SK-N-SH (cell line): ENCODE results near the gene IRF2BP1. TPM values are rescaled to one million over a fixed set of nuclear protein-coding genes. Genes with fewer than 3 reads are reported as not detected.
A peak's percentile ranks its signal among the peaks of the same experiment; 100 is the strongest.

Experiments used
- CTCF ChIA-PET: fragments of 300-600, 350-600 bp; formaldehyde crosslinking; extraction: SDS; loops from one replicate; lab custom pipeline; 2021; lab: Yijun Ruan, JAX
- POLR2A ChIA-PET: fragments of 350-600 bp; sonication (Branson Sonifier 250); formaldehyde crosslinking; extraction: SDS; loops from one replicate; lab custom pipeline; 2020; ENCODE audit warnings: antibody characterized with exemption, inconsistent platforms; lab: Yijun Ruan, JAX
- DNase-seq: peaks from one replicate; pipeline ENCODE4 v3.0.0; 2012
- H2AFZ ChIP-seq: fragments of 200-600 bp; sonication (generic); 2 replicates; pipeline ENCODE4 v1.8.1; 2016; ENCODE audit warnings: antibody characterized with exemption, mild to moderate bottlenecking, low read depth
- H3F3A ChIP-seq: fragments of 200-600 bp; sonication (generic); replicated peaks from 2 replicates; pipeline ENCODE3; 2016; ENCODE audit warnings: antibody characterized with exemption, mild to moderate bottlenecking; ENCODE audit not compliant: insufficient read depth
- H3K27ac ChIP-seq, 2 experiments: fragments of 200-500 bp in 1 of 2; fragments of 200-600 bp in 1 of 2; sonication (Bioruptor generic) in 1 of 2; sonication (generic), shearing (Covaris generic) in 1 of 2; 2 replicates each; pipeline versions ENCODE4 v1.5.1 to v1.6.1; 2014 to 2016; ENCODE audit warnings: low read depth in 2 of 2, inconsistent platforms in 1 of 2, low read length in 1 of 2, mild to moderate bottlenecking in 1 of 2, mixed read lengths in 1 of 2
- H3K27me3 ChIP-seq: fragments of 200-600 bp; sonication (generic), shearing (Covaris generic); 2 replicates; pipeline ENCODE4 v1.6.1; 2016; ENCODE audit warnings: mixed run types; ENCODE audit not compliant: insufficient read depth
- H3K36me3 ChIP-seq, 2 experiments: fragments of 200-500 bp in 1 of 2; fragments of 200-600 bp in 1 of 2; sonication (Bioruptor generic) in 1 of 2; sonication (generic) in 1 of 2; replicated peaks in 1 of 2; 2 replicates each; pipeline versions ENCODE3 to v1.5.1; 2014 to 2016; ENCODE audit warnings: low read length in 1 of 2, mild to moderate bottlenecking in 1 of 2; ENCODE audit not compliant: insufficient read depth in 2 of 2, control insufficient read depth in 1 of 2
- H3K4me1 ChIP-seq, 2 experiments: fragments of 200-500 bp in 1 of 2; fragments of 200-600 bp in 1 of 2; sonication (Bioruptor generic) in 1 of 2; sonication (generic), shearing (Covaris generic) in 1 of 2; 2 replicates each; pipeline versions ENCODE4 v1.5.1 to v1.6.1; 2014 to 2016; ENCODE audit warnings: low read depth in 1 of 2, low read length in 1 of 2, mixed run types in 1 of 2; ENCODE audit not compliant: insufficient read depth in 2 of 2, control insufficient read depth in 1 of 2
- H3K4me2 ChIP-seq: fragments of 200-600 bp; sonication (generic), shearing (Covaris generic); 2 replicates; pipeline ENCODE4 v1.6.1; 2017; ENCODE audit warnings: mixed run types
- H3K4me3 ChIP-seq, 2 experiments: fragments of 200-500 bp in 1 of 2; fragments of 200-600 bp in 1 of 2; sonication (Bioruptor generic) in 1 of 2; sonication (generic), shearing (Covaris generic) in 1 of 2; 2 replicates each; pipeline versions ENCODE4 v1.5.1 to v1.8.1; 2014 to 2016; ENCODE audit warnings: low read depth in 2 of 2, inconsistent platforms in 1 of 2, low read length in 1 of 2, mild to moderate bottlenecking in 1 of 2, mixed read lengths in 1 of 2, moderate library complexity in 1 of 2
- H3K79me2 ChIP-seq: fragments of 200-600 bp; sonication (generic); 2 replicates; pipeline ENCODE4 v1.8.1; 2017; ENCODE audit warnings: mild to moderate bottlenecking; ENCODE audit not compliant: insufficient read depth
- H3K9ac ChIP-seq: fragments of 200-600 bp; sonication (generic); 2 replicates; pipeline ENCODE4 v1.6.1; 2017; ENCODE audit warnings: mixed run types
- H3K9me2 ChIP-seq: fragments of 200-600 bp; sonication (generic); 2 replicates; pipeline ENCODE4 v1.6.1; 2017; ENCODE audit warnings: mixed run types
- H3K9me3 ChIP-seq: fragments of 200-600 bp; sonication (generic); 2 replicates; pipeline ENCODE4 v1.6.1; 2017; ENCODE audit warnings: mixed run types, mild to moderate bottlenecking, moderate library complexity
- H4K20me1 ChIP-seq: fragments of 200-600 bp; sonication (generic); 2 replicates; pipeline ENCODE4 v1.6.1; 2017; ENCODE audit warnings: mild to moderate bottlenecking, mixed run types; ENCODE audit not compliant: insufficient read depth
- CTCF ChIP-seq: fragments of 200-600 bp; sonication (generic); IDR thresholded peaks from 2 replicates; pipeline ENCODE4 v1.6.1; 2017; ENCODE audit warnings: antibody characterized with exemption, mild to moderate bottlenecking, moderate library complexity
- ELF1 ChIP-seq: IDR thresholded peaks from 2 replicates; pipeline ENCODE4 v1.4.0; 2012
- EP300 ChIP-seq, 2 experiments: IDR thresholded peaks; 2 replicates each; pipeline versions ENCODE4 v1.4.0 to v1.6.1; 2012; ENCODE audit warnings: borderline replicate concordance in 1 of 2, low read depth in 1 of 2, low read length in 1 of 2
- EZH2phosphoT487 ChIP-seq: fragments of 200-600 bp; sonication (generic); IDR thresholded peaks from 2 replicates; pipeline ENCODE4 v1.6.1; 2017; ENCODE audit warnings: low read depth, mixed run types, mild to moderate bottlenecking, antibody characterized with exemption, moderate library complexity, borderline replicate concordance
- FOSL2 ChIP-seq: IDR thresholded peaks from 2 replicates; pipeline ENCODE4 v1.4.0; 2012; ENCODE audit warnings: low read depth, mild to moderate bottlenecking, moderate library complexity, borderline replicate concordance
- FOXM1 ChIP-seq: IDR thresholded peaks from 2 replicates; pipeline ENCODE4 v1.4.0; 2012; ENCODE audit warnings: low read depth, mild to moderate bottlenecking
- GABPA ChIP-seq: IDR thresholded peaks from 2 replicates; pipeline ENCODE4 v1.4.0; 2012; ENCODE audit warnings: low read depth, mild to moderate bottlenecking
- MXI1 ChIP-seq: IDR thresholded peaks from 2 replicates; pipeline ENCODE4 v1.6.1; 2012; ENCODE audit warnings: mild to moderate bottlenecking, low read depth, low read length, improper control_type of control experiment
- NFIC ChIP-seq: IDR thresholded peaks from 2 replicates; pipeline ENCODE4 v1.4.0; 2012; ENCODE audit warnings: borderline replicate concordance
- PBX3 ChIP-seq: IDR thresholded peaks from 2 replicates; pipeline ENCODE4; 2012
- POLR2AphosphoS5 ChIP-seq: IDR thresholded peaks from 2 replicates; pipeline ENCODE4 v1.6.1; 2012; ENCODE audit warnings: low read depth, low read length
- RAD21 ChIP-seq: IDR thresholded peaks from 2 replicates; pipeline ENCODE4 v1.6.1; 2012; ENCODE audit warnings: mild to moderate bottlenecking, low read length
- RCOR1 ChIP-seq: fragments of 150-350 bp; IDR thresholded peaks from 2 replicates; pipeline ENCODE4 v1.6.1; 2017; ENCODE audit warnings: antibody characterized with exemption, low read length
- RXRA ChIP-seq: IDR thresholded peaks from 2 replicates; pipeline ENCODE4 v1.4.0; 2012; ENCODE audit warnings: low read depth, mild to moderate bottlenecking, borderline replicate concordance
- SIN3A ChIP-seq: IDR thresholded peaks from 2 replicates; pipeline ENCODE4 v1.6.1; 2012; ENCODE audit warnings: low read depth, mild to moderate bottlenecking, low read length, moderate library complexity, borderline replicate concordance
- TAF1 ChIP-seq: IDR thresholded peaks from 2 replicates; pipeline ENCODE4 v1.6.1; 2012; ENCODE audit warnings: low read depth, mild to moderate bottlenecking, low read length, moderate library complexity, borderline replicate concordance
- TEAD4 ChIP-seq: IDR thresholded peaks from 2 replicates; pipeline ENCODE4 v1.4.0; 2012; ENCODE audit warnings: mild to moderate bottlenecking, borderline replicate concordance; ENCODE audit not compliant: insufficient read depth
- YY1 ChIP-seq: IDR thresholded peaks from 2 replicates; pipeline ENCODE4 v1.4.0; 2012; ENCODE audit warnings: low read depth, mild to moderate bottlenecking
- ZBTB33 ChIP-seq: IDR thresholded peaks from 2 replicates; pipeline ENCODE4 v1.4.0; 2012; ENCODE audit warnings: low read depth, borderline replicate concordance
- WGBS: methylation state at CpG from one replicate; pipeline ENCODE4 v1.1.6; 2017; ENCODE audit warnings: low lambda C conversion rate; 5-methylcytosine and 5-hydroxymethylcytosine counted together
- polyA plus RNA-seq, 3 experiments: library from polyadenylated mRNA; depleted of rRNA; stranded (reverse); fragments of >200 nt; gene quantifications; 2 replicates each; pipeline ENCODE4 v1.2.3, GENCODE V29; 2012

Gene IRF2BP1
- polyA plus RNA-seq, 1 of the 3 experiments (the other 2 are of a cell fraction), result 16.8 TPM

- no peak for DNase-seq
- Histone ChIP-seq H3K4me3 (no peak overlapping the region), H3K9ac (no peak overlapping the region), H3K9me3 (no peaks in the 10 kb centered on the region), H3K36me3 (no peaks in the 10 kb centered on the region), H3K27me3 (peaks cover 5% of the 10 kb centered on the region; the same call in 1 of the 2 replicates), H3F3A (peaks cover 4% of the 10 kb centered on the region), H3K27ac (no peak overlapping the region), H3K9me2 (no peaks in the 10 kb centered on the region), H2AFZ (no peak overlapping the region), H3K4me1 (no peaks in the 10 kb centered on the region), H3K79me2 (no peaks in the 10 kb centered on the region), H4K20me1 (no peaks in the 10 kb centered on the region), H3K4me2 (no peak overlapping the region)
- POLR2A ChIA-PET, result no interaction called here
- CTCF ChIA-PET, result interaction anchor here (0.6 kb wide), 1 partner anchor 9 kb away, joined by 4 read pairs; no protein-coding TSS in a partner anchor
- TF ChIP-seq GABPA (no peak), YY1 (no peak), MXI1 (no peak), CTCF (peak; percentile 14; the same call in 1 of the 2 replicates)
- WGBS, result 79% methylated on average over 9 of the region's 9 CpGs
These were observed 36.3 kb upstream of the IRF2BP1 start for GRCh38 chr19:45922281-45922680.

- WGBS, result 71% methylated on average over 8 of the region's 8 CpGs
- no peaks in the 10 kb centered on the region for H3K36me3 ChIP-seq
- H3K4me1 ChIP-seq, result no peaks in the 10 kb centered on the region
- no peak overlapping the region for H2AFZ ChIP-seq
- no peaks in the 10 kb centered on the region for H3K79me2 ChIP-seq
- no peak overlapping the region for H3K4me2 ChIP-seq
- ChIA-PET CTCF (no interaction called here), POLR2A (interaction anchor here (0.7 kb wide), 1 partner anchor 18 kb away, joined by 3 read pairs; the partner anchor contains the start of gene MYPOP)
- no peak overlapping the region for H3K4me3 ChIP-seq
- peaks cover 5% of the 10 kb centered on the region; the same call in 1 of the 2 replicates for H3K27me3 ChIP-seq
- H3F3A ChIP-seq, result peaks cover 4% of the 10 kb centered on the region
- no peak overlapping the region for H3K27ac ChIP-seq
- no peaks in the 10 kb centered on the region for H3K9me2 ChIP-seq
- H3K9ac ChIP-seq, result no peak overlapping the region
- DNase-seq, result no peak
- no peaks in the 10 kb centered on the region for H3K9me3 ChIP-seq
- H4K20me1 ChIP-seq, result no peaks in the 10 kb centered on the region
- TF ChIP-seq GABPA (no peak), MXI1 (no peak), POLR2AphosphoS5 (no peak), RXRA (no peak), PBX3 (no peak), NFIC (no peak), SIN3A (no peak), TAF1 (no peak), CTCF (no peak), EZH2phosphoT487 (no peak), TEAD4 (no peak), FOSL2 (no peak), FOXM1 (no peak), ELF1 (no peak), EP300 (IDR thresholded peaks at IDR 0.05; ENCODE audit: borderline replicate concordance in 1 of 2, low read depth in 1 of 2, low read length in 1 of 2) (no peak), ZBTB33 (no peak), RCOR1 (no peak), RAD21 (no peak)
These were observed 34.5 kb upstream of the IRF2BP1 start for GRCh38 chr19:45920458-45920857.
